SK-N-MC (cell line): Measurements from ENCODE around the gene POGZ.

Experiments
- EZH2 ChIP-seq: fragments of 200-600 bp; sonication (generic); IDR thresholded peaks from one replicate; pipeline ENCODE4 v1.6.1; 2017; ENCODE audit warnings: antibody characterized with exemption
- FOXP2 ChIP-seq: optimal IDR thresholded peaks from 2 replicates; pipeline ENCODE3; 2011; ENCODE audit warnings: mild to moderate bottlenecking, moderate library complexity; ENCODE audit not compliant: insufficient read depth; ENCODE audit errors: extremely low read length, control extremely low read depth
- POLR2AphosphoS5 ChIP-seq: IDR thresholded peaks from 2 replicates; pipeline ENCODE4 v1.6.1; 2012; ENCODE audit warnings: mild to moderate bottlenecking, low read depth, low read length, borderline replicate concordance

- TF ChIP-seq FOXP2 (no peak), EZH2 (no peak), POLR2AphosphoS5 (no peak)
These were observed 31.2 kb downstream of the POGZ start for GRCh38 chr1:151428068-151428467.
